Hematopoietic multipotent progenitor cell treated with erythropoietin and hydrocortisone succinate and interleukin-3 and kit ligand, for 4 days (in vitro differentiated cells): ENCODE results near the gene ANXA1.
A peak's percentile ranks its signal among the peaks of the same experiment; 100 is the strongest.
"Not testable (repeated sequence)": the region's sequence is repeated elsewhere in the genome, so short reads cannot be mapped to it uniquely, and the experiment has no call there.

Source experiments
- DNase-seq: peaks from one replicate; pipeline ENCODE4 v3.0.0-alpha.2; 2015

Gene ANXA1

GRCh38 chr9:73170185-73170957 is 18.7 kb downstream of the ANXA1 start:
- DNase-seq, result no peak

DNA sequence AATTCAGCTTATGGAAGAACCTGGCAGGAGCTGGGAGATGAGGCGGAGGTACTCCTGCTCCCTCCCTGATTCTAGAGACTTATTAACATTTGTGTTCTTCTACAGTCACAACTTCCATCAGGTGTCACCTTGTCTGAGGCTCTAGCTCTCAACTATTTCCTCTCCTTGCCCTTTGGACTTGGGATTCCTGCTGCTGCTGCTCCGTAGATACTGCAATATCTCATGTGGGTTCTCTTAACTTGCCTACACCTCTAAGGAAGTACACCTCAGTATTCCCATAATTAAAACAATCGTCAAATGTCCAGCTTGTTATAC is 21.2 kb downstream of the ANXA1 start:
- DNase-seq, result no peak

- no peak for DNase-seq
Measured at GRCh38 chr9:73173557-73174329, 22.1 kb downstream of the ANXA1 start.

GRCh38 chr9:73174330-73174980 is 22.8 kb downstream of the ANXA1 start:
- DNase-seq, result no peak

DNA sequence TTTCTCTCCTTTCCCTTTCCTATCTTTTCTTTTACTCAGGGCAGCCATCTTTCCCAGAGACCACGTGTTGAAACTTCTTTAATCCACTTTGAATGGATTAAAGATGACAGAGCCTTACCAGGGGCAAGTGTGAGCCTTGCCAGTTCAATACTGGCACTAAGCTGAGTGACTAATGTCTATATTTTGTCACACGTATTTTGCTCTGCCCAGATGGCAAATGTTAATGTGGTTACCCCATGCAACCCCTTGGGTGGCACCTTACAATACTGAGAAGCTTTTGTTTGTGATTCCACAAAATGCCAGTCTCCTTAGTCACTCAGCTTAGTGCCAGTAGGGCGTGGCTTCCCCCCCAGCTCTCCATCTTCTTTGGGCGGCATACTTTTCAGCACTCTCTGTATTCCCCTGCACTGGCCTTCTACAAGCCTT is 24.8 kb downstream of the ANXA1 start:
- no peak for DNase-seq

GRCh38 chr9:73178044-73178443 is 26.4 kb downstream of the ANXA1 start:
- no peak for DNase-seq

GRCh38 chr9:73179589-73179988 is 27.9 kb downstream of the ANXA1 start:
- DNase-seq, result no peak

DNA sequence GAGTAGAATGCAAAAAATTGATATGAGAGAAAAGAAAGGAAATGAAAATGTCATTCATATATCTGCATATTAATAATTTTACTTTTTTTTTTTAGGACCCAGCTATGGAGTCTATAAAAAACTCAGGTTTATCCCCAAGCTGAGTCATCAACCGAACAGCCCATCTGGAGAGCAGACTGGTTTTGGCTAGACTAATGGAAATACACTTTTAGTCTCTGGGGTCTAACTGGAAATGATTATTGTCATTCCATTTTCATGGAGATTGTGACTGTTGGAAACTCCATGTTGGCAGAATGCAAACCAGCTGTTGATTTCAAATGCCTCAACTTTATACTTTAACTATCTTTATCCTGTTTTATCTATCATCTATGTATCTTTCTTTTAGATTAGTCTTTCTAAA is 28.7 kb downstream of the ANXA1 start:
- peak; percentile 52 for DNase-seq

DNA sequence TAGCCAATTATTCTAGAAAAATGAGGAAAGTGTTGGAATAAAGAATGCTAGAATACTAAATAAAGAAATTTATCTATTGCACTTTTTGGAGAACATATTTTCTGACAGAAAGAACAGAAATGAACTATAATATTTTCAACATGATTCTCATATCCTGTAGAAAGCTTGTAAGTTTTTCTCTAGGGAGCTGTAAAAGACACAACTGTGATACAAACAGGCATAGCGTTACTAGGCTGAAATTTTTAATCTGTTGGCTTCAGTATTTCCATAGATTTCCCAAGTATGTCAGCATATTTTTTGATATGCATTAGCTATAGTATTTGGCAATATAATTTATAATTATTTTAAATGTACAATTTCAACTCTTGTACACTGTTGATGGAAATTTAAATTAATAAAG is 31.3 kb downstream of the ANXA1 start:
- no peak for DNase-seq

GRCh38 chr9:73183428-73183827 is 31.8 kb downstream of the ANXA1 start:
- no peak for DNase-seq

- peak; percentile 85 for DNase-seq
Measured at GRCh38 chr9:73183917-73184861, 32.5 kb downstream of the ANXA1 start.

DNA sequence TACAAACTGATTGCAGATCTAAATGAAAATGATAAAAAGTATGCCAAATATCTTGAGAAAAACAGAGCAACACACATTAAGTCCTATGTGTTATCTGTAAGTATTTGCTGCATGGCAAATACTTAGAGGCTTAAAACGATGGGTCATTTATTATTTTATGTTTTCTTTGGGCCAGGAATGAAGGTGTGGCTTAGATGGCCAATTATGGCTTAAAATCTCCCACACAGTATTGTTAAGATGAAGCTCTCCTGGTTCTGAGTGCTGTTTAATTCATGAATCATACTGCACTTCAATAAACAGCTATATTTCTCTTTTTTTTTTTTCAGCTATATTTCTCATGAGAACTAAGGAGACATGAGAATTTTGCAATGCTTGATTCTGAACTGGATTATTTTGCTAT is 39.4 kb downstream of the ANXA1 start:
- not testable (repeated sequence) for DNase-seq

- no peak for DNase-seq
Measured at GRCh38 chr9:73194284-73194683, 42.6 kb downstream of the ANXA1 start.

- DNase-seq, result no peak
Measured at GRCh38 chr9:73199448-73199847, 47.8 kb downstream of the ANXA1 start.

DNA sequence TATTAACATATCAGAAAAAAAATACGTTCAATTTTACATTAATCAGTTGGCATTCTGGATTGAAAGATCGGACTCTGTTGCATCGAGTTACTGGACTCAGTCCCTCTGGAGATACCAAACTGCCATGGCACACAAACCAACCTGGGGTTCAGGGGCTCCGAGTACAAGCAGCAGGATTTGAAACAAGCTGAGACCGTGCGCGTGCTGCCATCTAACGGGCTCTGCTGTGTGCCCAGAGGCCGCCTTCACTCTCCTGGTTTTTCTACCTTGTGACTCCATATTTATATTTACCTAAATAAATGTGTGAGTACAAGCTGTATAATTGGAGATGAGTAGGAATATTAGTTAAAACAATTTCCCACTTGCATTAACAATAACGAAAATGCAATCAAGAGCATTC is 48.2 kb downstream of the ANXA1 start:
- DNase-seq, result peak; percentile 29

- DNase-seq, result peak; percentile 82
Measured at GRCh38 chr9:73200694-73201452, 49.2 kb downstream of the ANXA1 start.

DNA sequence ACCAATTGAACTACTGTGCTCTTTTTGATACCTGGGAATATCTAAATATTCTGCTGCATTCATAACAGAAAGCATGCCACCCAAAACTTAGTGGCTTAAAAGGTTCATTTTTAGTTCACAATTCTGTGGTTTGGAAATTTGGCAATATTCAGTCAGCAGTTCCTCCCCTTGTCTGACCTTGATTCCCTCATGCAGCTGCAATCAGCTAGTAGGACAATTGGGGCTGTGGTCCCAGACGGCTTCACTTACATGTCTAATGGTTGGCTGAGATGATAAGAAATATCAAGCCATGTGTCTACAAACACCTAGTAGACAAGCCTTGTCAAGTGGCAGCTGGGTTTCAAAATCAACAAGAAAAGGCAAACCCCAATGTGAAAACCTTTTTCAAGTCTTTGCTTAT is 51.3 kb downstream of the ANXA1 start:
- peak; percentile 28 for DNase-seq

GRCh38 chr9:73204936-73205335 is 53.3 kb downstream of the ANXA1 start:
- no peak for DNase-seq

- DNase-seq, result no peak
Measured at GRCh38 chr9:73206851-73207250, 55.2 kb downstream of the ANXA1 start.

DNA sequence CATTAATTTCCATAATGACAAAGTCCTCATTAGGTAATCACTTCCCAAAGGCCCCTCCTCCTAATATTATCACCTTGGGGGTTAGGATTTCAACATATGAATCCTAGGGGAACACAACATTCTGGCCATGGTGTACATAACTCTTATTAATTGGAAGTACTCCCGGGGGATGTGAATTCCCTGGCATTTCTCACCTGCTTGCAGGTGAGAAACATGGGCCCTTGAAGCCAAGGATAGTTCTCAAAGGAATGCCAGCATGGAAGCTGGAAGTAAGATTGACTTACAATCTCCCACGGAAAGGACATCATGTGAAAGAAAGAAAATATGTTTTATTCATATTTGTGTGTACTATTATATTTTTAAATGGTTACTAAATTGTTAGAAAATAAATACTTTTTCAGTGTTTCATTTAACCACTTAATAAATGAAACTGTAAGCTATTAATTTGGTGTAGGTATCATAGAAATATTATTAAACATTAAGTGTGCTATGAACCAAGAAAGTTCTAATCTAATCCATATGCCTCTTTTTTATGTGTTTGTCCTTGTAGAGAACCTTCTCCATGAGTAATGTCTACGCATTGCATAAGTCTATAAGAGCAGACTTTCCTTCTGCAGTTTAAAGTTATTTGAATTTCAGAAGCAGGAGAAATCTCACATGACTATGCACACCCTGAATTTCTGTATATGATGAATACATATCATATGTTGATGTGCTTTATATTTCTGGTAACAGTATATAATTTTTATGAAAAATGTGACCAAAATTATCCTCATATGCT is 59.4 kb downstream of the ANXA1 start:
- no peak for DNase-seq

DNA sequence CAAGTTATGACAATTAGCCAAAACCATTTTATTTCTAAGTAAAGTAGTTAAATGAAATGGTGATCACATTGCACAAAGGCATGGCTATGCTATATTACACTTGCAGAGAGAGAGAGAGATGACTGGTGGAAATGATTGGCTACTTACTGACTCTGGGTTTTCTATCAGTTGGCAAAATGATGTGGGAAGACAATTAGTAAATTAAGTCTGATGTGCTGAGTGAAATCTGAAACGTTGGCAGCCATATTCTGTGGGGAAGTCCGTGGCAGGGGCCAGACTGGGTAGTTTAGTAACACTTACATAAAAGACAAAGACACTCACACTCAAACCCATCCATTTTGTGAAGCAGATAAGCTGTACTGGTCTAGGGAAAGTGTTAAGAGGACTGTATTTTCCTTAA is 61.6 kb downstream of the ANXA1 start:
- DNase-seq, result no peak
